ENCODE data around the gene DOK5.

DNA sequence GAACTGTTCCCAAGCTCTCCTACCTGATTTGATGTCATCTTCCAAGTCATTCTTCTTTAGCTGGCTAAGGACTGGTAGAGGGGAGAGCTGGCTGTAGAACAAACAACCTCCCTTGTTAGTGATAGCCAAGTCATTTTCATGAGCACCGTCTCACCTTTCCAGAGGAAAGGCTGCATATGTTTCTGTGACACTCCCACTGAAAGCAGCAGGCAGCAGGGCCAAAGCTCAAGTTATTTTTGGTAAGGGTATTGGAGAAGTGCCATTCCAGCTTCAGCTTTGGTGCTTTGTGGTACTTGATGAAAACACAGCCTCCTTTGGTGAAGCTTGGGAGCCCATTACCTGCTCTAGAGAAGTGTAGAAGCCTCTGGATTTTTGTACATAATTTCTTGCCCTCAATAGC is 5.4 kb upstream of the DOK5 start:
- no peak for TF ChIP-seq YY1 (IDR thresholded peaks at IDR 0.05; ENCODE audit: low read depth)
- TF ChIP-seq, protein P1, sequence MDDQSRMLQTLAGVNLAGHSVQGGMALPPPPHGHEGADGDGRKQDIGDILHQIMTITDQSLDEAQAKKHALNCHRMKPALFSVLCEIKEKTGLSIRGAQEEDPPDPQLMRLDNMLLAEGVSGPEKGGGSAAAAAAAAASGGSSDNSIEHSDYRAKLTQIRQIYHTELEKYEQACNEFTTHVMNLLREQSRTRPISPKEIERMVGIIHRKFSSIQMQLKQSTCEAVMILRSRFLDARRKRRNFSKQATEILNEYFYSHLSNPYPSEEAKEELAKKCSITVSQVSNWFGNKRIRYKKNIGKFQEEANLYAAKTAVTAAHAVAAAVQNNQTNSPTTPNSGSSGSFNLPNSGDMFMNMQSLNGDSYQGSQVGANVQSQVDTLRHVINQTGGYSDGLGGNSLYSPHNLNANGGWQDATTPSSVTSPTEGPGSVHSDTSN (IDR thresholded peaks at IDR 0.05) = no peak
- no peak for TF ChIP-seq EP300 (IDR thresholded peaks at IDR 0.05; ENCODE audit: borderline replicate concordance in 1 of 2, low read depth in 1 of 2, low read length in 1 of 2)
- no peak for TF ChIP-seq TAF1 (IDR thresholded peaks at IDR 0.05; ENCODE audit: borderline replicate concordance, low read depth, low read length)
- TF ChIP-seq, protein P2, sequence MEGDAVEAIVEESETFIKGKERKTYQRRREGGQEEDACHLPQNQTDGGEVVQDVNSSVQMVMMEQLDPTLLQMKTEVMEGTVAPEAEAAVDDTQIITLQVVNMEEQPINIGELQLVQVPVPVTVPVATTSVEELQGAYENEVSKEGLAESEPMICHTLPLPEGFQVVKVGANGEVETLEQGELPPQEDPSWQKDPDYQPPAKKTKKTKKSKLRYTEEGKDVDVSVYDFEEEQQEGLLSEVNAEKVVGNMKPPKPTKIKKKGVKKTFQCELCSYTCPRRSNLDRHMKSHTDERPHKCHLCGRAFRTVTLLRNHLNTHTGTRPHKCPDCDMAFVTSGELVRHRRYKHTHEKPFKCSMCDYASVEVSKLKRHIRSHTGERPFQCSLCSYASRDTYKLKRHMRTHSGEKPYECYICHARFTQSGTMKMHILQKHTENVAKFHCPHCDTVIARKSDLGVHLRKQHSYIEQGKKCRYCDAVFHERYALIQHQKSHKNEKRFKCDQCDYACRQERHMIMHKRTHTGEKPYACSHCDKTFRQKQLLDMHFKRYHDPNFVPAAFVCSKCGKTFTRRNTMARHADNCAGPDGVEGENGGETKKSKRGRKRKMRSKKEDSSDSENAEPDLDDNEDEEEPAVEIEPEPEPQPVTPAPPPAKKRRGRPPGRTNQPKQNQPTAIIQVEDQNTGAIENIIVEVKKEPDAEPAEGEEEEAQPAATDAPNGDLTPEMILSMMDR (IDR thresholded peaks at IDR 0.05) = no peak
